HG03520 (cell line): Measurements from ENCODE around the gene KIAA0319L.

Source experiments
- ATAC-seq: cut with Tn5 transposase; IDR thresholded peaks from one replicate; pipeline ENCODE4 v1.9.1; 2021; ENCODE audit warnings: mild to moderate bottlenecking, moderate library complexity; ENCODE audit not compliant: unreplicated experiment

KIAA0319L gene

GRCh38 chr1:35394386-35394785 lies 162.8 kb downstream of the KIAA0319L start:
- ATAC-seq = no peak

- ATAC-seq = no peak
These were observed 166.4 kb downstream of the KIAA0319L start for GRCh38 chr1:35390600-35391494.

- no peak for ATAC-seq
These were observed 170.2 kb downstream of the KIAA0319L start for GRCh38 chr1:35386959-35387358.

GRCh38 chr1:35386290-35386689 lies 170.9 kb downstream of the KIAA0319L start:
- ATAC-seq = no peak
